Adipose tissue (tissue), 3 donors: ENCODE measurements around the gene BCHE. TPM values are rescaled to one million over a fixed set of nuclear protein-coding genes. Genes with fewer than 3 reads are reported as not detected.

Experiments
- H3K27ac ChIP-seq: one replicate; pipeline ENCODE4 v1.5.1; 2013; ENCODE audit warnings: low read depth, low read length
- WGBS, 3 donors: extraction: QIAGEN DNeasy Blood & Tissue Kit; methylation state at CpG; one replicate each; pipeline ENCODE4 v1.1.7; 2013; 5-methylcytosine and 5-hydroxymethylcytosine counted together
- polyA plus RNA-seq, 3 donors: library from polyadenylated mRNA; stranded (reverse); fragments of 200-250 nt; gene quantifications; one replicate each; pipeline ENCODE4 v1.2.3, GENCODE V29; 2013
- donor health status: healthy with polysubstance abuse.
- donor health status: Bipolar disorder and iron deficiency.
- donor health status: healthy.

Gene BCHE
- polyA plus RNA-seq, 3 donors = 1.1 to 17.0 (median 5.9) TPM

DNA sequence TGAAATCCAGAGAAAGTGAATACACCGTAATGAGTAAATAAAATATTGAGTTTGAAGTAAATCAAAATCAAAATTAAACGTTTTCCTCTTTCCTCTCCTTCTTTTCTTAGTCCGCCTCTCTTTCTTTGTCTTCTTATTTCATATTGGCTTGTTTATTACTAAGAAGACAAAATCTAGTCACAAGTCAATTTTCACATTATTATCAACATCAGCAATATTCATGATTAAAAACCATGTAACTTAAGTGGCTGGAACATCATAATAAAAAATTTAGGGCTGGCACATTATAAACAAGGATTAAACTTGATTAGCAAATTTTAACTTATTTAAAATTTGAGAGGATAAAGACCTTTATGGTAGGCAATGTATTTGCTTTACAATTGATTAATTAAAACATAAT is 61.4 kb downstream of the BCHE start:
- 62 to 85% (median 68%) methylated on average over 3 of the region's 3 CpGs for WGBS, 3 donors
- no peak overlapping the region for H3K27ac ChIP-seq

DNA sequence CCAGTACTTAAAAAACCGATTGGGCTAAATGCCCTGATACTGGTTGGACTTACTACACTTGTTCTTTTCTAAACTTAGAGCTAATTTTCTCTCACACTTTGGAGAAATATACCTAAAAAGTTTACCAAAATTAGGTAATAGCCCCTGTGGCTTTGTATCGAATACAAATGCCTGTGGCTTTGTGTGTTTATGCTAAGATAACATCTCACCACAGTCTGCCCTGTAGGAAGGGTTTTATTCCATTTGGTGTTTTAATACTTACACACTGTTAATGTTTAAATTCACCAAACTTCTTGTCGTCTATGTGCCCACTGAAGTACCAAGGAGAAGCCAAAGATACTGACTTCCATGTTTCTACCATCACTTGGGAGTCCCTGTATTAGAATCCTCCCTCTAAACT is 66.4 kb downstream of the BCHE start:
- no peak overlapping the region for H3K27ac ChIP-seq
- 60 to 75% (median 74%) methylated on average over 3 of the region's 3 CpGs for WGBS, 3 donors

DNA sequence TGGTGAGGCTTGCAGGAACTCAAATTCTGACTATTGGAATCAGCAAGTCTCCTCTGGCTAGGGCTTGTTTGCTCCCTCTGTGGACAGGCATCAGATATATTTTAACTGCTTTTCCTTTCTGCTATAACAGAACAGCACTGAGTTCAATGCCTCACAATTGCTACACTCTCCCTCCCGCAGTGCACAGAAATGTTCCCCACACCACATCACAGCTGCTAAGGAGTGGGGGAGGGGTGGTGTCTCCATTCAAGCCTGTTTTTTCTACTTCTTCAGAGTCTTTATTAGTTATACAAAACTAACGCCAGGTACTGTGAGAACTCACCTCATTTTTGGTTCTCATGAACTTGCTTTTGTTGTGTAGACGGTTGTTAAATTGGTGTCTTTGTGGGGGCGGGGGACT is 68.5 kb downstream of the BCHE start:
- 87 to 92% (median 90%) methylated on average over 4 of the region's 4 CpGs for WGBS, 3 donors
- no peak overlapping the region for H3K27ac ChIP-seq

DNA sequence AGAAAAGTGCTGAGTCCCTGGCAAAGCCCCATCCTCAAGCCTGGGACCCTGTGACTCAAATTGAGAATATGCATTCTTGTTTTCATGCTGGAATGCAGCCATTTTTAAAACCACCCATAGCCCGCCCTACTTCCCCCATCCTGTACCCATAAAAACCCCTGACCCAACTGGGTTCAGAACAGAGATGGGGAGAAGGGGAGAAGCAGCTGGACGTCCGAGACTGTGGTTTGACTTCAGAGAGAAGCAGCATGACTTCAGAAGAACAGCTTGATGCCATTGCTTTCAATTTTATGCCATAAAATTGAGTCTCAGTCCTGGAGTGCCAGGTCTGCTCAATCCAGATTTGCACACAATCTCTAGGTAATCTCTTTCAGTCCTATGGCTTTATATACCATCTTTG is 78.2 kb downstream of the BCHE start:
- WGBS, 3 donors = 75 to 89% (median 83%) methylated on average over 3 of the region's 3 CpGs
- H3K27ac ChIP-seq = no peak overlapping the region

DNA sequence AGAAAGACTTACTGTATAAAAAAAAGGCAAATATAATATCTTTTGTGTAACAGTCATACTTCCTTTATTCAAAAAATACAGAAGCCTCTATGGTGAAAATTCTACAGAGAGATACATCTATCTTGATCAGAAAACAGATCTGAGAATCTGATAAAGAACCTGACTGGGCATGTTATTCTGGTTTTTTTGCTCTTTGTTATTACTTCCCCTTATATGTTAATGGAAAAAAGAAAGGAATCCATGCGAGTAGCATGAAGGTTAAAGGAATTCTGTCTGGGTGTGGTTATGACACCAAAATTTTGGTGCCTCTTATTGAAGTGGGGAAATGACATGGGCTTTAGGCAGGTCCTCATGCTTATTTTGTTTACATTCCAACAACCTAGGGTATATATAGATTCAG is 81.7 kb downstream of the BCHE start:
- no peak overlapping the region for H3K27ac ChIP-seq
- 74 to 86% (median 79%) methylated on average over 1 of the region's 1 CpG for WGBS, 3 donors

DNA sequence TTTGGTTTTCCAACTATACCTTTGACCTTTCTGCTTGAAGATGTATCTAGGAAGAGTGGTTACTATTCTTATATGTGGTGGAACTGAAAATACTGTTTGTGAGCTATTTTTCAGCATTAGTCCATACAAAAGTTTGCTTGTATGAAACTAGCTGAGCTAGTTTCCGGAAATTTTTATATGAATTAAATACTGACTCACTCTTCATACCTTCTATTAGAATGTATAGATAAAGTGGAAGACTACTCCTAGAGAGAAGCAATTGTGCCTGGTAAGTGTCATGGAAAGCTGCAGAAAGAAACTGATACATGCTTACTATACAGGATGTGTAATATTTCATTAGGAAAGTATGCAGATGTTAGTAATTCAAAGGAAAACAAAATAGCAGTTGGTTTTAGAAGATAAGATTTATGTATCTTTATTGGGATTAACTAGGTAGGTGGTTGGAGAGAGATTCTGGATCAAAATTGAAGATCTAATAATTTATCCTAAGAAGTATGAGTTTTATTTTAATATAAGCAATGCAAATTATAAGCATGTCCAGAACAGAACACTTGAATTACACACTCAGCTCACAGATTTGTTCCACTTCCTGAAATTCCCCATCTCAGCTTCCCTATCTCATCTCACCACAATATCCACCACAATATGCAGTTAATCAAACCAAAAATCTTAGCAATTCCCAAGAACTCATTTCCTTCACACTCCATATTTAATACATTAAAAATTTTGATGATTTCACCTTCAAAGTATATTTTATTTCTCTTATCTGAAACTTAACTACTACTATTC is 82.8 kb downstream of the BCHE start:
- no peak overlapping the region for H3K27ac ChIP-seq
- WGBS, 3 donors = 89 to 100% (median 91%) methylated on average over 1 of the region's 1 CpG

DNA sequence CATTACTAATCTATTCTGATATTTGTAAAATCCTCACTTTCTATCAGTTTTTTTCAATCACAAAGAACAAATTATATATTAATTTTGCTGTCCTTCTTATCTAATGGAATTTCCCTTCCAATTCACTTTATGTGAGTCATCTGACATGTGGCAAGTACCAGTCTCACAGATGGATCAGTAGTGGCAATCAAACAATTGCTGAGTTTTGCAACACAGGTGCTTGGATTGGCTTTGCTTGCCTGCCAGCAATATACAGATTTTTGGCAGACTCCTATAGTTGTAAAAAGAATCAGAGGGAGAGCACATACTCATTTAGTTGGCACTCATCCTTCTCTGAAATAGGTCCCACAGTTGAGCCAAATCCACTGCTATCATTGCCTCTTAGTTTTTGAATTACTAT is 83.7 kb downstream of the BCHE start:
- H3K27ac ChIP-seq = no peak overlapping the region

DNA sequence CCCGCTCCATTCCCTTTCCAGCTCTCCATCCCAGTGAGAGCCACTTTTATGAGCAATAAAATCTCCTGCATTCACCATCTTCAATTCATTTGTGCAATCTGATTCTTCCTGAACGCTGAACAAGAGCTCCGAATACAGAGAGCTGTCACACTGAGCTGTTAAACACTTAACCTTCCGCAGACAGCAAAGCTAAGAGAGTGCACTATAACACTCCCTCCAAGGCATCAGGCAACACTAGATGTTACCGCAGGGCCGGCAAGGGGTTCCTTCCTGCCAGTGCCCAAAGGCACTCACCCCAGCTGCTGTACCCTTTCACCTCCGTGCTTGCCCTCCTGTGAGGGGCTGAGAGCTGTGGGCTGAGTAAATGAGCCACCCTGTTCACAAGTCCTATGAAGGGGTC is 85.6 kb downstream of the BCHE start:
- 78 to 86% (median 85%) methylated on average over 7 of the region's 7 CpGs for WGBS, 3 donors
- no peak overlapping the region for H3K27ac ChIP-seq

DNA sequence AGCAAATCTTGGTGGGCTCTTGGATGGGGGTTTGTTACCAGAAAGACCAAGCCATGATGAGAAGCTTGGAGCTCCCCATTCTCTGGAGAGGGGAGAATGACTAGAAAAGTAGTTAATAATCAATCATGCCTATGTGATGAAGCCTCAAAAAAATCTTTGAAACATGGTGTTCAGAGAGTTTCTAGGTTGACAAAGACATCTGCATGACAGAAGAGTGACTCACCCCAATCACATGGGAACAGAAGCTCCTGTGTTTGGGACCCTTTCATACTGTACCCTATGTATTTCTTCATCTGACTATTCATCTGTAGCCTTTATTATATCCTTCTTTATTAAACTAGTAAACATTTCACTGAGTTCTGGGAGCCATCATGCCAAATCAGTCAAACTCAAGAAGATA is 87.4 kb downstream of the BCHE start:
- no peak overlapping the region for H3K27ac ChIP-seq

DNA sequence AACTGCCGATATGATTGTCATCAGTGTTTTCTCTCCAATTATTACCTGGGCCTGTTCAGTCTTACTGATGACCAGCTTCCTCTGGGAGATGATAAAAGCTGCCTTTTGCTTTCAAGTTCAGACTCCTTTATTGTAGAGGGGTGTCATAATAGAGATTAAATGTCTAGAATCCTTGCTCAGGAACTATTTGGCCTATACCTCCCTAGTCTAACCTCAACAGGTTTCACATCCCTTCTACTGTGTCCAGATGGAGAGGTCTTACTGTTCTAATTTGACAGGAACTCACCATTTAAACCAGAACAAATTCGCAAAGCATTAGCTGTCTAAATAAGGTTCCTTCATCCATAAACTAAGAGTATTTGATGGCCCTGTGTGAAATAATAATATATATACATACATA is 88.0 kb downstream of the BCHE start:
- H3K27ac ChIP-seq = no peak overlapping the region
- WGBS, 3 donors = 89 to 94% (median 93%) methylated on average over 2 of the region's 2 CpGs

DNA sequence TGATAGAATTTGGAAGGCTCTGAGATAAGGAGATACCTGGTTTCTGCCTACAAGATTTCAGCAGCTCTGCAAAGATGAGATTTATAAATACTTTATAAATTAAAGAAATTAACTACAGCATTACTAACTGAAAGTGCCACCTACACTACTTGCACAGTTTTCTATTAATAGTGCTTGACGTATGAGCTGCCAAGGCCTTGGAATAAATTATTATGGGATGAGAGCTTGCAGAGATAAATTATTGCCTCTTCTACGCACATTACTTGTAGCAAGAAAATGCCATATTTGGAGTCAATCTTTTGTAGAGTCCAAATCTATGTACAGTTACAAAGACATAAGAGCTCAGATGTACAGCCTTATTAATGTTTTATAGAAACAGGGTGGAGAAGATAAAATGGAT is 89.1 kb downstream of the BCHE start:
- H3K27ac ChIP-seq = no peak overlapping the region
- WGBS, 3 donors = 50 to 69% (median 52%) methylated on average over 2 of the region's 2 CpGs

DNA sequence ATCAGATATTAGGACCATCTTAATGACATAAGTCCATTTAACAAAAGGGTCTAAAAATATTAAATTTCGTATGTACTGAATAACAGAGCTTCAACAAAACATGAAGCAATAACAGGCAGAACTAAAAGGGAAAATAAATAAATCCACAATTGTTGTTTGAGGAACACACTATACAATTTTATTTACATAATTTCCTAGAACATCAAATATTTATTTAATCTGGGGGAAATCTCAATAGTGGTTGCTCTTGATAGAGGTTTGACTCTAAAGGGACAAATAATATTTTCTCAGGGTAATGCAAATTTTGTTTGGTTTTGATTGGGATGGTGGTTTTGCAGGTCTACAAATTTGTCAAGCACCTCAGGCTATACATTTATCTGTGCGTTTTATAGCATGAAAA is 90.3 kb downstream of the BCHE start:
- WGBS, 3 donors = 47 to 50% (median 50%) methylated on average over 2 of the region's 2 CpGs
- H3K27ac ChIP-seq = no peak overlapping the region

DNA sequence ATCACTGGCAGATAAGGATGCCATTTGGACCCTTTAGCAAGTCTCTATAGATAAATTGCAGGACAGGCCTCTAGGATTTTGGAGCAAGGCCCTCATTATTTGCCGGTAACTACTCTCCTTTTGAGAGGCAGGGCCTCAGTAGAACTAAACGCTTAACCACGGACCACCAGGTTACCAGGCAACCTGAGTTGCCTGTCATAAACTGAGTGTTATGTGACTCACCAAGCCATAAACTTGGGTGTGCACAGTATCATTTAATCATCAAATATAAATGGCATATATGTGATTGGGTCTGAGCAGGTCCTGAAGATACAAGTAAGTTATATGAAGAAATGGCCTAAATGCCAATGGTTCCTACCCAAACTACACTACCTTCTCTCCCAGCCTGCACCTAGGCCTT is 93.2 kb downstream of the BCHE start:
- no peak overlapping the region for H3K27ac ChIP-seq
- 90 to 94% (median 91%) methylated on average over 3 of the region's 3 CpGs for WGBS, 3 donors

DNA sequence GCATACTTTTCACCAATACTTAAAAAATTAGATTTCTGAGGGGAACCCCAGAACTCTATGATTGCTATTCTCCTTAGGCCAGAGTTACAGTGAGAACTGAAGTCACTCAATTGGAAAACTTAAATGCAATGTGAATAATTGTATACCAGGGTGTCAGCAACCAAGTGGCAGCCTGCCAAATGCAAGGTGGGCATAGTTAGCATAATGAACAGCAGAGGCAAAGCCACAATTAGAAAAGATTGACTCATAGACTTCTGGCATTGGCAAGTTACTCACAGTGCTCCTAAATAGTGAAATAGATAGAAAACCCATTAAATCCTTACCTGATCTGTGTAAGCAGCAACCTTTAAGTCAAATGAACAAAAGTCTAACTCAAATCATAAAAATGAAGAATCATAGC is 94.9 kb downstream of the BCHE start:
- no peak overlapping the region for H3K27ac ChIP-seq

DNA sequence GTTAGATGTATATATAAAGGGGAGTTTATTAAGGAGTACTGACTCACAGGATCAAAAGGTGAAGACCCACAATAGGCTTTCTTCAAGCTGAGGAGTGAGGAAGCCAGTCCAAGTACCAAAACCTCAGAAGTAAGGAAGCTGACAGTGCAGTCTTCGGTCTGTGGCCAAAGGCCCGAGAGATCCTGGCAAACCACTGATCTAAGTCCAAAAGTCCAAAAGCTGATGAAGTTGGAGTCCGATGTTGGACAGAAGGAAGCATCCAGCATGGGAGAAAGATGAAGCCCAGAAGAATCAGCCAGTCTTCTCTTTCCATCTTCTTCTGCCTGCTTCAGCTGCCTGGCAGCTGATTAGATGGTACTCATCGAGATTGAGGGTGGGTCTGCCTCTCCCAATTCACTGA is 107.5 kb downstream of the BCHE start:
- WGBS, 3 donors = 68 to 79% (median 70%) methylated on average over 3 to 4 of the region's 4 CpGs
- H3K27ac ChIP-seq = no peak overlapping the region

DNA sequence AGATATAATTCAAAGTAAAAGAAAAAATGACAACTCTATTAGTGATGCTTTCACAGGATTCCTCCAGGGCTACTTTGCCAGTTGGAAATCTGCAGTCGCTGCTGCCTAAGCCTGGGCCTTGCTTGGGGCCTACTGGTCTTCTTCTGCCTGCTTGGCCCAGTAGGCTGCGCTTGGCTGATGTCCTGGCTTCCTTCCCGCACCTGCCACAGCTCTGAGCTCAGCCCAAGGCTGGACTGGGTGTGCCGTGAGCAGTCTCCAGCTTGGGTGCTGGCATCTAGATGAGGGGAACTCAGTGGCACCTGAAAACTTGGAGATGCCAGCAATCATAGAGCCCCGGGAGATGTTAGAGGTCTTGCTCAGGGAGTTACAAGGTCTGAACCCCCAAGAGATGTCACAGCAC is 108.3 kb downstream of the BCHE start:
- H3K27ac ChIP-seq = no peak overlapping the region
- WGBS, 3 donors = 84 to 89% (median 86%) methylated on average over 5 of the region's 5 CpGs

DNA sequence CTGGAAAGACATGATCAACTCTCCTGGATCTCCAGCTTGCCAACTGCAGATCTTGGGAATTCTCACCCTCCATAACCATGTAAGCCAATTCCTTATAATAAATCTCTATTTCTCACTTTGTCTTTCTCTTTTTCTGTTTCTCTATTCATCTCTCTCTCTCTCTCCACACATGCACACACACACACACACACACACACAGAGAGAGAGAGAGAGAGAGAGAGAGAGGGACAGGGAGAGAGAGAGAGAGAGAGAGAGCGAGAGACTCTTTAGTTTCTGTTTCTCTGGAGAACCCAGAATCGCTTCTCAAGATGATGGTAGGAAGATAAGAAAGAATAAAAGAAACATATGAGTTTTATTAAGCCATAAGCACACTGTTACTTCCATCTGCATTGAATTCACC is 111.9 kb downstream of the BCHE start:
- WGBS, 3 donors = 77 to 87% (median 85%) methylated on average over 2 of the region's 2 CpGs
- H3K27ac ChIP-seq = no peak overlapping the region
